GM12875 (cell line): ENCODE measurements around the gene FBXL13.
"Not testable (repeated sequence)": the region's sequence is repeated elsewhere in the genome, so short reads cannot be mapped to it uniquely, and the experiment has no call there.

Source experiments
- H3K4me3 ChIP-seq: one replicate; pipeline ENCODE4 v1.5.1; 2011; ENCODE audit warnings: low read depth, low read length, control low read depth
- CTCF ChIP-seq: IDR thresholded peaks from 2 replicates; pipeline ENCODE4 v1.5.1; 2011; ENCODE audit warnings: low read depth, mild to moderate bottlenecking, control low read depth, inconsistent platforms, low read length, moderate library complexity, borderline replicate concordance; ENCODE audit not compliant: insufficient read depth

The FBXL13 gene

GRCh38 chr7:102841290-102841689, 233.3 kb downstream of the FBXL13 start:
- no peak for TF ChIP-seq CTCF
- H3K4me3 ChIP-seq, result no peak overlapping the region

- H3K4me3 ChIP-seq, result no peak overlapping the region
- no peak for TF ChIP-seq CTCF
Observed at GRCh38 chr7:102840404-102840803, 234.2 kb downstream of the FBXL13 start.

GRCh38 chr7:102838572-102839101, 236.0 kb downstream of the FBXL13 start:
- not testable (repeated sequence) for H3K4me3 ChIP-seq

GRCh38 chr7:102837802-102838201, 236.8 kb downstream of the FBXL13 start:
- no peak overlapping the region for H3K4me3 ChIP-seq
- TF ChIP-seq CTCF, result no peak

GRCh38 chr7:102836977-102837376, 237.6 kb downstream of the FBXL13 start:
- no peak overlapping the region for H3K4me3 ChIP-seq
- no peak for TF ChIP-seq CTCF

- no peak for TF ChIP-seq CTCF
- H3K4me3 ChIP-seq, result no peak overlapping the region
Observed at GRCh38 chr7:102836191-102836919, 238.2 kb downstream of the FBXL13 start.

- no peak for TF ChIP-seq CTCF
- H3K4me3 ChIP-seq, result no peak overlapping the region
Observed at GRCh38 chr7:102834999-102835398, 239.6 kb downstream of the FBXL13 start.
